HEK293T (cell line): ENCODE data around the gene GPR158.

Experiments used
- BHLHE40 ChIP-seq: fragments of 450-650 bp; IDR thresholded peaks from 2 replicates; pipeline ENCODE4 v1.6.1; 2016; ENCODE audit warnings: mild to moderate bottlenecking, moderate library complexity, borderline replicate concordance
- CTBP1 ChIP-seq: fragments of 450-650 bp; IDR thresholded peaks from 2 replicates; pipeline ENCODE4 v1.6.1; 2016; ENCODE audit warnings: borderline replicate concordance
- FOXA1 ChIP-seq: fragments of 450-650 bp; IDR thresholded peaks from 2 replicates; pipeline ENCODE4 v1.6.1; 2016; ENCODE audit warnings: mild to moderate bottlenecking
- FOXM1 ChIP-seq: fragments of 450-650 bp; IDR thresholded peaks from 2 replicates; pipeline ENCODE4 v1.6.1; 2017; ENCODE audit warnings: mild to moderate bottlenecking, borderline replicate concordance
- HDGF ChIP-seq: fragments of 450-650 bp; IDR thresholded peaks from 2 replicates; pipeline ENCODE4 v1.6.1; 2017; ENCODE audit warnings: antibody characterized with exemption, borderline replicate concordance
- LEF1 ChIP-seq: fragments of 450-650 bp; IDR thresholded peaks from 2 replicates; pipeline ENCODE4 v1.6.1; 2017; ENCODE audit warnings: mild to moderate bottlenecking, borderline replicate concordance
- NFRKB ChIP-seq: fragments of 450-650 bp; IDR thresholded peaks from 2 replicates; pipeline ENCODE4 v1.6.1; 2016; ENCODE audit warnings: mild to moderate bottlenecking, moderate library complexity
- SUZ12 ChIP-seq: fragments of 450-650 bp; IDR thresholded peaks from 2 replicates; pipeline ENCODE4 v1.6.1; 2016; ENCODE audit warnings: mild to moderate bottlenecking
- ZNF384 ChIP-seq: fragments of 450-650 bp; IDR thresholded peaks from 2 replicates; pipeline ENCODE4 v1.6.1; 2016

DNA sequence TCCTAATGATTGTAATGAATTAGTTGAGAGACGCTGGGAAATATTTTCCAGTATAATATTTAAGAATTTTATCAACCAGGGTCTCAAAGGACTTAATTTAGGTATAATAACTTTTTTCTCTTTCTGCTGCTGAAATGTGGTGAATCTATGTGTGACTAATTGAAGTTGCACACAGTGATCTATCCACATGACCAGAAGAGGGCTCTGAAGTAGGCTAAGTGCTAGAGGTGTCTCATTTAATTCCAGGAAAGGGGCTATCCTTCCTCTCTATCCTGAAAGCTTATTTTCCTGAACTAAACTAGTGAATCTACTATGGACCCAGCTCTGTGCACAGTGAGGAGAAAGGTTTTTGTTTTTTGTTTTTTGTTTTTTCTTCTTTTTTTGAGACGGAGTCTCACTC is 464.8 kb downstream of the GPR158 start:
- no peak for TF ChIP-seq BHLHE40
- no peak for TF ChIP-seq CTBP1
- TF ChIP-seq ZNF384 = no peak
- no peak for TF ChIP-seq LEF1
- no peak for TF ChIP-seq SUZ12
- TF ChIP-seq NFRKB = no peak
- no peak for TF ChIP-seq FOXM1
- no peak for TF ChIP-seq FOXA1
- TF ChIP-seq HDGF = no peak
